NCI-H1417 (cell line): ENCODE results near the gene AKAP13.
A peak's percentile ranks its signal among the peaks of the same experiment; 100 is the strongest.

Source experiments
- DNase-seq, 3 experiments: peaks; one replicate each; lab custom pipeline; 2025; lab: John Stamatoyannopoulos, UW

AKAP13 gene

GRCh38 chr15:85672332-85673084, 292.1 kb downstream of the AKAP13 start:
- no peak for DNase-seq

- DNase-seq: no peak
Observed at GRCh38 chr15:85673326-85673725, 292.9 kb downstream of the AKAP13 start.

- DNase-seq: no peak
Observed at GRCh38 chr15:85676342-85677098, 296.1 kb downstream of the AKAP13 start.

- no peak for DNase-seq
Observed at GRCh38 chr15:85679231-85679630, 298.8 kb downstream of the AKAP13 start.

GRCh38 chr15:85681386-85681785, 301.0 kb downstream of the AKAP13 start:
- DNase-seq: no peak

- DNase-seq: no peak
Observed at GRCh38 chr15:85684174-85684710, 303.8 kb downstream of the AKAP13 start.

GRCh38 chr15:85685356-85685755, 305.0 kb downstream of the AKAP13 start:
- DNase-seq: no peak

- no peak for DNase-seq
Observed at GRCh38 chr15:85687329-85687728, 306.9 kb downstream of the AKAP13 start.

GRCh38 chr15:85688711-85689110, 308.3 kb downstream of the AKAP13 start:
- no peak for DNase-seq

- no peak for DNase-seq
Observed at GRCh38 chr15:85689729-85690128, 309.3 kb downstream of the AKAP13 start.

GRCh38 chr15:85690561-85691231, 310.3 kb downstream of the AKAP13 start:
- no peak for DNase-seq

- no peak for DNase-seq
Observed at GRCh38 chr15:85691350-85692240, 311.2 kb downstream of the AKAP13 start.

GRCh38 chr15:85692321-85692720, 311.9 kb downstream of the AKAP13 start:
- DNase-seq: no peak

- DNase-seq: no peak
Observed at GRCh38 chr15:85692873-85693272, 312.5 kb downstream of the AKAP13 start.

- DNase-seq: no peak
Observed at GRCh38 chr15:85693277-85693676, 312.9 kb downstream of the AKAP13 start.

GRCh38 chr15:85694091-85694490, 313.7 kb downstream of the AKAP13 start:
- DNase-seq: no peak

GRCh38 chr15:85700767-85701166, 320.4 kb downstream of the AKAP13 start:
- no peak for DNase-seq

- no peak for DNase-seq
Observed at GRCh38 chr15:85702321-85703101, 322.1 kb downstream of the AKAP13 start.

- no peak for DNase-seq
Observed at GRCh38 chr15:85704066-85704465, 323.7 kb downstream of the AKAP13 start.

GRCh38 chr15:85704720-85705429, 324.5 kb downstream of the AKAP13 start:
- DNase-seq: peak in 1 of 3 experiments; percentile 56
